HepG2 (cell line): ENCODE results near the gene RABGAP1. TPM values are rescaled to one million over a fixed set of nuclear protein-coding genes. Genes with fewer than 3 reads are reported as not detected.
A peak's percentile ranks its signal among the peaks of the same experiment; 100 is the strongest.

Experiments
- ARNTL ChIP-seq: sonication (generic); formaldehyde crosslinking; IDR thresholded peaks from 2 replicates; pipeline ENCODE4 v1.4.0; 2020; ENCODE audit warnings: mild to moderate bottlenecking, missing genetic modification reagents
- DNMT3B ChIP-seq: conservative IDR thresholded peaks from 2 replicates; pipeline ENCODE4 v1.6.1; 2016; ENCODE audit warnings: missing biosample characterization, control low read depth
- DPF2 ChIP-seq: sonication (generic); formaldehyde crosslinking; IDR thresholded peaks from 2 replicates; pipeline ENCODE4 v1.4.0; 2020; ENCODE audit warnings: mild to moderate bottlenecking, low read depth, missing genetic modification reagents, borderline replicate concordance
- FOXO1 ChIP-seq: sonication (generic); formaldehyde crosslinking; IDR thresholded peaks from 2 replicates; pipeline ENCODE4 v1.4.0; 2020; ENCODE audit warnings: missing genetic modification reagents
- MLLT10 ChIP-seq: sonication (generic); formaldehyde crosslinking; IDR thresholded peaks from 2 replicates; pipeline ENCODE4 v1.4.0; 2020; ENCODE audit warnings: missing genetic modification reagents
- POLR2A ChIP-seq, 2 experiments: IDR thresholded peaks; 2 replicates each; pipeline ENCODE4 v1.6.1; 2011; ENCODE audit warnings: low read depth in 2 of 2, low read length in 2 of 2, mild to moderate bottlenecking in 1 of 2, moderate library complexity in 1 of 2; ENCODE audit not compliant: insufficient read depth in 1 of 2
- RFX5 ChIP-seq: IDR thresholded peaks from 2 replicates; pipeline ENCODE4 v1.6.1; 2011; ENCODE audit warnings: low read depth, low read length, improper control_type of control experiment
- RFXANK ChIP-seq: IDR thresholded peaks from 2 replicates; pipeline ENCODE4 v1.6.1; 2016
- TAF15 ChIP-seq: fragments of 200-400 bp; formaldehyde crosslinking; IDR thresholded peaks from one replicate; pipeline ENCODE4 v1.6.1; 2018; ENCODE audit warnings: mild to moderate bottlenecking, low read depth, low read length; ENCODE audit not compliant: poor library complexity, severe bottlenecking
- ZC3H13 ChIP-seq: sonication (generic); formaldehyde crosslinking; IDR thresholded peaks from 2 replicates; pipeline ENCODE4 v1.8.1; 2023; ENCODE audit warnings: mild to moderate bottlenecking, missing genetic modification reagents, moderate library complexity
- ZNF24 ChIP-seq: fragments of 450-650 bp; IDR thresholded peaks from 2 replicates; pipeline ENCODE4 v1.6.1; 2017; ENCODE audit warnings: antibody characterized with exemption, mild to moderate bottlenecking
- ZNF460 ChIP-seq: sonication (generic); formaldehyde crosslinking; IDR thresholded peaks from 2 replicates; pipeline ENCODE4 v1.5.1; 2020; ENCODE audit warnings: missing genetic modification reagents, mild to moderate bottlenecking, borderline replicate concordance
- ZNF75D ChIP-seq: sonication (generic); formaldehyde crosslinking; IDR thresholded peaks from 2 replicates; pipeline ENCODE4 v1.8.1; 2023; ENCODE audit warnings: missing genetic modification reagents, mild to moderate bottlenecking, borderline replicate concordance
- ZNF772 ChIP-seq: sonication (generic); formaldehyde crosslinking; IDR thresholded peaks from 2 replicates; pipeline ENCODE4 v1.5.0; 2020; ENCODE audit warnings: mild to moderate bottlenecking, missing genetic modification reagents
- ZSCAN31 ChIP-seq: sonication (generic); formaldehyde crosslinking; IDR thresholded peaks from 2 replicates; pipeline ENCODE4 v1.5.0; 2020; ENCODE audit warnings: low read depth, mild to moderate bottlenecking, missing genetic modification reagents
- polyA plus RNA-seq, 8 experiments: library from polyadenylated mRNA; depleted of rRNA in 3 of 8; stranded (reverse) in 7 of 8; unstranded in 1 of 8; fragments of >200 nt; fragmentation: Illumina TruSeq in 4 of 8; extraction: Trizol in 4 of 8; gene quantifications; 2 replicates each; pipeline versions ENCODE4 v1.2.1 to v1.2.3, GENCODE V29; 2011 to 2016; ENCODE audit warnings: low read depth in 4 of 8, missing spikeins in 1 of 8, mixed read lengths in 1 of 8; ENCODE audit not compliant: insufficient read depth in 1 of 8
- total RNA-seq, 5 experiments: library from RNA; depleted of rRNA; stranded (reverse); fragments of >200 nt; fragmentation: Illumina TruSeq; extraction: Trizol; gene quantifications; 2 replicates each; pipeline ENCODE4 v1.2.3, GENCODE V29; 2016; ENCODE audit warnings: low read depth in 1 of 5
- TF ChIP-seq, protein P1 (sequence below): sonication (generic); formaldehyde crosslinking; IDR thresholded peaks from 2 replicates; pipeline ENCODE4 v1.5.1; 2020; ENCODE audit warnings: missing genetic modification reagents, mild to moderate bottlenecking, borderline replicate concordance
- TF ChIP-seq, protein P2 (sequence below): sonication (generic); formaldehyde crosslinking; IDR thresholded peaks from 2 replicates; pipeline ENCODE4 v1.4.0; 2020; ENCODE audit warnings: missing genetic modification reagents, borderline replicate concordance
- TF ChIP-seq, protein P3 (sequence below): sonication (generic); formaldehyde crosslinking; IDR thresholded peaks from 2 replicates; pipeline ENCODE4 v1.5.0; 2020; ENCODE audit warnings: mild to moderate bottlenecking, missing genetic modification reagents
- TF ChIP-seq, protein P4 (sequence below): sonication (generic); formaldehyde crosslinking; IDR thresholded peaks from 2 replicates; pipeline ENCODE4 v1.9.0; 2021; ENCODE audit warnings: missing genetic modification reagents, borderline replicate concordance
- TF ChIP-seq, protein P5 (sequence below): sonication (generic); formaldehyde crosslinking; IDR thresholded peaks from 2 replicates; pipeline ENCODE4 v1.8.1; 2022; ENCODE audit warnings: mild to moderate bottlenecking, missing genetic modification reagents
- TF ChIP-seq, protein P6 (sequence below): IDR thresholded peaks from 2 replicates; pipeline ENCODE4 v1.6.1; 2016

The RABGAP1 gene
- total and polyA plus RNA-seq, 2 of the 13 experiments (the other 11 are each of a cell fraction or from before 2014, with no cell fraction given), result 19.1 to 19.3 TPM

DNA sequence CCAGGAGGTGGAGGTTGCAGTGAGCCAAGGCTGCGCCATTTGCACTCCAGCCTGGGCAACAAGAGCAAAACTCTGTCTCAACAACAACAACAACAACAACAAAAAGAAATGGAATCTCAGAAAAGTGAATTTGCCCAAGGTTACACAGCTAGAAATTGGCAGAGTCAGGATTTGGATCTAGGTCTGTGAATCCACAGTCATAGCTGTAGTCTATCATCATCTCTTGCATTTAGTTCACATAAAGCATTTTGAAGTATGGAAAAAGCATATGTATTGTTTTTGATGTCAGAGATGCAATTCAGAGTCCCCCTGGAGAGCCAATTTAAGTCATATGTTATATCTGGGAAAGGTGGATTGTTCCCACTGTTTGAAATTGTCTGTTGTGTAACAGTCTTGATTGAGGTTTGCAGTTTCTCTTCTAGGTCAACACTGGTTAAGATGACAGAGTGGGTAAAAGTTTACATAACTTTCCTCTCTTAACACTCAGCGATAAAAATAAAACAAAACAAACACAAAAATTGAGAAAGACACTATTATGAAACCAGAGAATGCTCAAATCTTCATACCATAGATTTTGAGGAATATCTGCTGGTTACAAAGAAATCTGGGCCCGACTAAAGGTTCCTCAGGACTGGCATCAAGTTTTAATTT is 71.2 kb downstream of the RABGAP1 start (continued):
- TF ChIP-seq, protein P1, sequence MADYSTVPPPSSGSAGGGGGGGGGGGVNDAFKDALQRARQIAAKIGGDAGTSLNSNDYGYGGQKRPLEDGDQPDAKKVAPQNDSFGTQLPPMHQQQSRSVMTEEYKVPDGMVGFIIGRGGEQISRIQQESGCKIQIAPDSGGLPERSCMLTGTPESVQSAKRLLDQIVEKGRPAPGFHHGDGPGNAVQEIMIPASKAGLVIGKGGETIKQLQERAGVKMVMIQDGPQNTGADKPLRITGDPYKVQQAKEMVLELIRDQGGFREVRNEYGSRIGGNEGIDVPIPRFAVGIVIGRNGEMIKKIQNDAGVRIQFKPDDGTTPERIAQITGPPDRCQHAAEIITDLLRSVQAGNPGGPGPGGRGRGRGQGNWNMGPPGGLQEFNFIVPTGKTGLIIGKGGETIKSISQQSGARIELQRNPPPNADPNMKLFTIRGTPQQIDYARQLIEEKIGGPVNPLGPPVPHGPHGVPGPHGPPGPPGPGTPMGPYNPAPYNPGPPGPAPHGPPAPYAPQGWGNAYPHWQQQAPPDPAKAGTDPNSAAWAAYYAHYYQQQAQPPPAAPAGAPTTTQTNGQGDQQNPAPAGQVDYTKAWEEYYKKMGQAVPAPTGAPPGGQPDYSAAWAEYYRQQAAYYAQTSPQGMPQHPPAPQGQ, result no peak
- TF ChIP-seq, protein P2, sequence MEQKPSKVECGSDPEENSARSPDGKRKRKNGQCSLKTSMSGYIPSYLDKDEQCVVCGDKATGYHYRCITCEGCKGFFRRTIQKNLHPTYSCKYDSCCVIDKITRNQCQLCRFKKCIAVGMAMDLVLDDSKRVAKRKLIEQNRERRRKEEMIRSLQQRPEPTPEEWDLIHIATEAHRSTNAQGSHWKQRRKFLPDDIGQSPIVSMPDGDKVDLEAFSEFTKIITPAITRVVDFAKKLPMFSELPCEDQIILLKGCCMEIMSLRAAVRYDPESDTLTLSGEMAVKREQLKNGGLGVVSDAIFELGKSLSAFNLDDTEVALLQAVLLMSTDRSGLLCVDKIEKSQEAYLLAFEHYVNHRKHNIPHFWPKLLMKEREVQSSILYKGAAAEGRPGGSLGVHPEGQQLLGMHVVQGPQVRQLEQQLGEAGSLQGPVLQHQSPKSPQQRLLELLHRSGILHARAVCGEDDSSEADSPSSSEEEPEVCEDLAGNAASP (CRISPR knock-in tag), result no peak; the same call in 1 of the 2 replicates
- TF ChIP-seq, protein P3, sequence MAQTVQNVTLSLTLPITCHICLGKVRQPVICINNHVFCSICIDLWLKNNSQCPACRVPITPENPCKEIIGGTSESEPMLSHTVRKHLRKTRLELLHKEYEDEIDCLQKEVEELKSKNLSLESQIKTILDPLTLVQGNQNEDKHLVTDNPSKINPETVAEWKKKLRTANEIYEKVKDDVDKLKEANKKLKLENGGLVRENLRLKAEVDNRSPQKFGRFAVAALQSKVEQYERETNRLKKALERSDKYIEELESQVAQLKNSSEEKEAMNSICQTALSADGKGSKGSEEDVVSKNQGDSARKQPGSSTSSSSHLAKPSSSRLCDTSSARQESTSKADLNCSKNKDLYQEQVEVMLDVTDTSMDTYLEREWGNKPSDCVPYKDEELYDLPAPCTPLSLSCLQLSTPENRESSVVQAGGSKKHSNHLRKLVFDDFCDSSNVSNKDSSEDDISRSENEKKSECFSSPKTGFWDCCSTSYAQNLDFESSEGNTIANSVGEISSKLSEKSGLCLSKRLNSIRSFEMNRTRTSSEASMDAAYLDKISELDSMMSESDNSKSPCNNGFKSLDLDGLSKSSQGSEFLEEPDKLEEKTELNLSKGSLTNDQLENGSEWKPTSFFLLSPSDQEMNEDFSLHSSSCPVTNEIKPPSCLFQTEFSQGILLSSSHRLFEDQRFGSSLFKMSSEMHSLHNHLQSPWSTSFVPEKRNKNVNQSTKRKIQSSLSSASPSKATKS (CRISPR knock-in tag), result no peak
- TF ChIP-seq ZNF460 (CRISPR knock-in tag) (no peak), ZNF772 (CRISPR knock-in tag) (no peak), MLLT10 (CRISPR knock-in tag) (no peak), ZC3H13 (CRISPR knock-in tag) (no peak), TAF15 (no peak), DNMT3B (no peak), ARNTL (no peak), ZNF24 (no peak), POLR2A (IDR thresholded peaks at IDR 0.05; ENCODE audit: insufficient read depth in 1 of 2, low read depth in 2 of 2, low read length in 2 of 2) (no peak), RFX5 (no peak), ZSCAN31 (CRISPR knock-in tag) (no peak), FOXO1 (peak; percentile 31; the same call in 1 of the 2 replicates), ZNF75D (CRISPR knock-in tag) (no peak), DPF2 (CRISPR knock-in tag) (peak; percentile 33; the same call in 1 of the 2 replicates), RFXANK (CRISPR knock-in tag) (no peak)
- TF ChIP-seq, protein P4, sequence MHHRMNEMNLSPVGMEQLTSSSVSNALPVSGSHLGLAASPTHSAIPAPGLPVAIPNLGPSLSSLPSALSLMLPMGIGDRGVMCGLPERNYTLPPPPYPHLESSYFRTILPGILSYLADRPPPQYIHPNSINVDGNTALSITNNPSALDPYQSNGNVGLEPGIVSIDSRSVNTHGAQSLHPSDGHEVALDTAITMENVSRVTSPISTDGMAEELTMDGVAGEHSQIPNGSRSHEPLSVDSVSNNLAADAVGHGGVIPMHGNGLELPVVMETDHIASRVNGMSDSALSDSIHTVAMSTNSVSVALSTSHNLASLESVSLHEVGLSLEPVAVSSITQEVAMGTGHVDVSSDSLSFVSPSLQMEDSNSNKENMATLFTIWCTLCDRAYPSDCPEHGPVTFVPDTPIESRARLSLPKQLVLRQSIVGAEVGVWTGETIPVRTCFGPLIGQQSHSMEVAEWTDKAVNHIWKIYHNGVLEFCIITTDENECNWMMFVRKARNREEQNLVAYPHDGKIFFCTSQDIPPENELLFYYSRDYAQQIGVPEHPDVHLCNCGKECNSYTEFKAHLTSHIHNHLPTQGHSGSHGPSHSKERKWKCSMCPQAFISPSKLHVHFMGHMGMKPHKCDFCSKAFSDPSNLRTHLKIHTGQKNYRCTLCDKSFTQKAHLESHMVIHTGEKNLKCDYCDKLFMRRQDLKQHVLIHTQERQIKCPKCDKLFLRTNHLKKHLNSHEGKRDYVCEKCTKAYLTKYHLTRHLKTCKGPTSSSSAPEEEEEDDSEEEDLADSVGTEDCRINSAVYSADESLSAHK, result no peak
- TF ChIP-seq, protein P5, sequence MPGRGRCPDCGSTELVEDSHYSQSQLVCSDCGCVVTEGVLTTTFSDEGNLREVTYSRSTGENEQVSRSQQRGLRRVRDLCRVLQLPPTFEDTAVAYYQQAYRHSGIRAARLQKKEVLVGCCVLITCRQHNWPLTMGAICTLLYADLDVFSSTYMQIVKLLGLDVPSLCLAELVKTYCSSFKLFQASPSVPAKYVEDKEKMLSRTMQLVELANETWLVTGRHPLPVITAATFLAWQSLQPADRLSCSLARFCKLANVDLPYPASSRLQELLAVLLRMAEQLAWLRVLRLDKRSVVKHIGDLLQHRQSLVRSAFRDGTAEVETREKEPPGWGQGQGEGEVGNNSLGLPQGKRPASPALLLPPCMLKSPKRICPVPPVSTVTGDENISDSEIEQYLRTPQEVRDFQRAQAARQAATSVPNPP (CRISPR knock-in tag), result no peak
- TF ChIP-seq, protein P6, sequence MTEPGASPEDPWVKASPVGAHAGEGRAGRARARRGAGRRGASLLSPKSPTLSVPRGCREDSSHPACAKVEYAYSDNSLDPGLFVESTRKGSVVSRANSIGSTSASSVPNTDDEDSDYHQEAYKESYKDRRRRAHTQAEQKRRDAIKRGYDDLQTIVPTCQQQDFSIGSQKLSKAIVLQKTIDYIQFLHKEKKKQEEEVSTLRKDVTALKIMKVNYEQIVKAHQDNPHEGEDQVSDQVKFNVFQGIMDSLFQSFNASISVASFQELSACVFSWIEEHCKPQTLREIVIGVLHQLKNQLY (CRISPR knock-in tag), result no peak
